RWPE2 (cell line): ENCODE data around the gene RASA2.
A peak's percentile ranks its signal among the peaks of the same experiment; 100 is the strongest.

ENCODE experiments used
- ATAC-seq: fragments of 200-7000 bp; cut with Tn5 transposase; 3 replicates; pipeline ENCODE4 v1.9.1; 2021; ENCODE audit warnings: low read depth
- DNase-seq: peaks from one replicate; pipeline ENCODE4 v3.0.0-alpha.2; 2020; ENCODE audit warnings: low spot score
- H3K27ac ChIP-seq: fragments of 450-650 bp; 2 replicates; pipeline ENCODE4 v1.5.1; 2017; ENCODE audit warnings: mild to moderate bottlenecking; ENCODE audit not compliant: poor library complexity, severe bottlenecking
- H3K27me3 ChIP-seq: fragments of 250-450 bp; sonication (Bioruptor Pico); 2 replicates; pipeline ENCODE4 v1.5.1; 2021; ENCODE audit warnings: mild to moderate bottlenecking, moderate library complexity; ENCODE audit not compliant: insufficient read depth, poor library complexity, severe bottlenecking
- H3K36me3 ChIP-seq: fragments of 250-450 bp; sonication (Bioruptor Pico); 2 replicates; pipeline ENCODE4 v1.5.1; 2020; ENCODE audit warnings: low read depth, mild to moderate bottlenecking, moderate library complexity
- H3K4me1 ChIP-seq: fragments of 250-450 bp; sonication (Bioruptor Pico); 2 replicates; pipeline ENCODE4 v1.5.1; 2021; ENCODE audit warnings: mild to moderate bottlenecking, moderate library complexity; ENCODE audit not compliant: insufficient read depth, poor library complexity, severe bottlenecking
- H3K4me3 ChIP-seq: fragments of 250-450 bp; sonication (Bioruptor Pico); 2 replicates; pipeline ENCODE4 v1.5.1; 2021; ENCODE audit warnings: mild to moderate bottlenecking, moderate library complexity; ENCODE audit not compliant: severe bottlenecking
- H3K9me3 ChIP-seq: fragments of 250-450 bp; sonication (Bioruptor Pico); 2 replicates; pipeline ENCODE4 v1.5.1; 2021; ENCODE audit warnings: mild to moderate bottlenecking, moderate library complexity; ENCODE audit not compliant: severe bottlenecking
- TF ChIP-seq, protein P1 (sequence below): fragments of 450-650 bp; IDR thresholded peaks from one replicate; pipeline ENCODE4 v1.5.1; 2017; ENCODE audit warnings: mild to moderate bottlenecking, moderate library complexity; ENCODE audit not compliant: poor library complexity, severe bottlenecking

The RASA2 gene

DNA sequence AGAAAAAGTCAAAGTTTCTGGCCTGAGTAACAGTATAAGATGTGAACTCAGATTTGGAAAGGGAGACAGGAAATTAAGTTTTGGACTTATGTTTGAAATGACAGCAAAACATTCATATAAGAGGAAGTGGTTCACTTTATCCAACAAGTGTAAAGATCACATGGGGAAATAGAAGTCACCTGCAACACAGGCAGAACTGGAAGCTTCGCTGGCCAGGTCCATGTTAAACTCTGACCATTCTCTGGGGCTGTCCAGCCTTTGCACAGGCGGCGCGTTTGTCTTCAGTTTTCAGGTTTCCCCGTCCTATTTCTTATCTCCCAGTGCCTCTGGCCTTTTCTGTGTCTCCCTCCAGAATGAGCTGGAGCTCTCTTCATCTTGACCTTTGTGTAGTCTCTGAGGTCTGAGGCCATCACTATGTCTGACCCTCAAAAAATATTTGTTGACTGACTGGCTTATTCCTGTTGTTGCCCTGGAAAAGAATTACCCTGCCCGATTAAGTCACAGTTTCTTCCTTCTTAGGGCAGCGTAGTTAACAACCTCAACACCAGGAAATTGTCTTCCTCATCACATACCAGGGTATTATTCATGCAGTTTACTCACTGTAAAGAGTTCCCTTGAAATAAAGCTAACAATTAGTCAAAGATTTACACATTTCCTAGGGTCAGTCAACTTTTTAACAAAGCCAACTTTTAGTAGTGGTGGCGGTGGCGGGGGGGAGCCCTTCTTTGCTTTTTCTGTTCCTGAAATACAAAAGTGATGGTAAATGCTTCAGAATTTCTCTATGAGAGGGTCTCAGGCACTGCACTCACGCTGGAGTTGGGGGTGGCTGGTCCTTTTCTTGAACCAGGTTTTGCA lies 959 bp upstream of the RASA2 start:
- Histone ChIP-seq H3K9me3 (no peaks in the 10 kb centered on the region), H3K27ac (peak overlapping the region; percentile 92), H3K27me3 (no peaks in the 10 kb centered on the region), H3K4me3 (peak overlapping the region; percentile 96), H3K4me1 (peaks cover 29% of the 10 kb centered on the region), H3K36me3 (no peaks in the 10 kb centered on the region)
- ATAC-seq, result peak; percentile 63
- TF ChIP-seq, protein P1, sequence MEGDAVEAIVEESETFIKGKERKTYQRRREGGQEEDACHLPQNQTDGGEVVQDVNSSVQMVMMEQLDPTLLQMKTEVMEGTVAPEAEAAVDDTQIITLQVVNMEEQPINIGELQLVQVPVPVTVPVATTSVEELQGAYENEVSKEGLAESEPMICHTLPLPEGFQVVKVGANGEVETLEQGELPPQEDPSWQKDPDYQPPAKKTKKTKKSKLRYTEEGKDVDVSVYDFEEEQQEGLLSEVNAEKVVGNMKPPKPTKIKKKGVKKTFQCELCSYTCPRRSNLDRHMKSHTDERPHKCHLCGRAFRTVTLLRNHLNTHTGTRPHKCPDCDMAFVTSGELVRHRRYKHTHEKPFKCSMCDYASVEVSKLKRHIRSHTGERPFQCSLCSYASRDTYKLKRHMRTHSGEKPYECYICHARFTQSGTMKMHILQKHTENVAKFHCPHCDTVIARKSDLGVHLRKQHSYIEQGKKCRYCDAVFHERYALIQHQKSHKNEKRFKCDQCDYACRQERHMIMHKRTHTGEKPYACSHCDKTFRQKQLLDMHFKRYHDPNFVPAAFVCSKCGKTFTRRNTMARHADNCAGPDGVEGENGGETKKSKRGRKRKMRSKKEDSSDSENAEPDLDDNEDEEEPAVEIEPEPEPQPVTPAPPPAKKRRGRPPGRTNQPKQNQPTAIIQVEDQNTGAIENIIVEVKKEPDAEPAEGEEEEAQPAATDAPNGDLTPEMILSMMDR, result no peak
- DNase-seq, result no peak

DNA sequence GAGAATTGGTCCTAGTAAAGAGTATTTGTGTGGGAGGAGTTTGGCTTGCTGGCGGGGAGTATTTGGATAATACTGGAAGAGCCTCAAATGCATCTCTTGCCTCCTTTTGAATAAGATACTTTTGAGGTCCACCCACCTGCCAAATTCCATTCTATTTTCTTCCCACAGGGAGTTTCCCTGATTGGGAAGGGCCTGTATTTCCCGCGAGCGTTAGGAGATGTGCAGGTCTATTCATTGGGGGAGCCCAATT lies 406 bp upstream of the RASA2 start:
- Histone ChIP-seq H3K27me3 (no peaks in the 10 kb centered on the region), H3K27ac (peak overlapping the region; percentile 92), H3K4me1 (peaks cover 29% of the 10 kb centered on the region), H3K9me3 (no peaks in the 10 kb centered on the region), H3K36me3 (no peaks in the 10 kb centered on the region), H3K4me3 (peak overlapping the region; percentile 96)
- no peak; the same call in 1 of the 3 replicates for ATAC-seq
- TF ChIP-seq, protein P1, result no peak
- DNase-seq, result no peak

DNA sequence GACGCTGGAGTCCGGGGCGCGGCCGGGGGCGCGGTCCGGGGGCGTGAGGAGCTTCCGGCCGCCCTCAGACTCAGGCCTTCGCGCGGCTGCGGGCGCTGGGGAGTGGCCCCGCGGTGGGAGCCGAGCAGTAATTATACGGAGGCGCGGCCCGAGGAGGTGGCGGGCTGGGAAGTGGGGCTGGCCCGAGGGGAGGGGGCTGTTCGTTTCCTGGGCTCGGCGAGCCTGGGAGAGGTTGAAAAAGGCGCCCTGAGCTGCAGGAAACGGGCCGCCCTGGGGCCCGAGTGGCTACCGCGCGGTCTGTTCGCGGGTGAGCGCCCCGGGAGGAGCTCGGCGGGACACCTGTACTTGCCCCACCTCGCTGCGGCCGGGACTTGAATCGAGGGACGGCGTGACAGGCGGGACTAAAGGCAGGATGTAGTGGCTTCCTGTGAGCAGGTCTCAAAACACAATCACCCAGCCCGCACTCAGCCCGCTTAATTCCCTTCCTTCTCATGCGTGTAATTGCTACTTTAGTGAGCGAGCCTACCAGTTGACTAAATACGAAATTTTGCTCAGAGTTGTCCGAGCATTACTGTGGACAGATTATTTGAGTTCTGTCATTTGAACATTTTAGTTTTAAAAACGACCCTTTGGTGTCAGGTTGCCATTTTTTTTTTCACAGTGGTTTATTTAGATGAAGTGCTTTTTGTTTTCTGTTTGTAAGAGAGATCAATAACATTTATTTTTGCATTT lies 860 bp downstream of the RASA2 start:
- H3K36me3 ChIP-seq, result no peaks in the 10 kb centered on the region
- TF ChIP-seq, protein P1, result no peak
- H3K27ac ChIP-seq, result peak overlapping the region; percentile 92
- H3K27me3 ChIP-seq, result no peaks in the 10 kb centered on the region
- peak; percentile 59 for ATAC-seq
- H3K4me3 ChIP-seq, result peak overlapping the region; percentile 96
- H3K4me1 ChIP-seq, result peaks cover 30% of the 10 kb centered on the region
- peak; percentile 76 for DNase-seq
- no peaks in the 10 kb centered on the region for H3K9me3 ChIP-seq

- H3K27ac ChIP-seq, result no peak overlapping the region
- no peak overlapping the region for H3K4me3 ChIP-seq
- no peaks in the 10 kb centered on the region for H3K9me3 ChIP-seq
- DNase-seq (no peak), ATAC-seq (no peak)
- no peaks in the 10 kb centered on the region for H3K36me3 ChIP-seq
- H3K27me3 ChIP-seq, result no peaks in the 10 kb centered on the region
- H3K4me1 ChIP-seq, result peaks cover 24% of the 10 kb centered on the region
- TF ChIP-seq, protein P1, result no peak
These were observed 2.4 kb downstream of the RASA2 start for GRCh38 chr3:141489203-141489602.
